Activated T-helper 17 cell treated with anti-CD3 and anti-CD28 coated beads, Interleukin-2, amount 50 U/mL, for 72 hours (primary cell): ENCODE measurements around the gene PER3. TPM values are rescaled to one million over a fixed set of nuclear protein-coding genes. Genes with fewer than 3 reads are reported as not detected.
A peak's percentile ranks its signal among the peaks of the same experiment; 100 is the strongest.

ENCODE experiments used
- ATAC-seq: fragments of 150-1000 bp; cut with Tn5 transposase; replicated peaks from 2 replicates; pipeline ENCODE4 v1.10.0; 2021; ENCODE audit warnings: mild to moderate bottlenecking, moderate library complexity
- H3K27ac Mint-ChIP-seq: one replicate; pipeline ENCODE4 v1.8.0; 2022; ENCODE audit warnings: mixed read lengths
- H3K27me3 Mint-ChIP-seq: one replicate; pipeline ENCODE4 v1.8.0; 2022; ENCODE audit warnings: mixed read lengths
- H3K36me3 Mint-ChIP-seq: one replicate; pipeline ENCODE4 v1.8.0; 2022; ENCODE audit warnings: low read depth, mild to moderate bottlenecking, mixed read lengths
- H3K4me1 Mint-ChIP-seq: one replicate; pipeline ENCODE4 v1.8.0; 2022; ENCODE audit warnings: mixed read lengths
- H3K4me3 Mint-ChIP-seq: one replicate; pipeline ENCODE4 v1.8.0; 2022; ENCODE audit warnings: mild to moderate bottlenecking, mixed read lengths
- H3K9me3 Mint-ChIP-seq: one replicate; pipeline ENCODE4 v1.8.0; 2022; ENCODE audit warnings: mixed read lengths
- total RNA-seq, 2 donors: library from RNA; stranded (reverse); gene quantifications; one replicate each; pipeline ENCODE4 v1.2.3, GENCODE V29; 2022

PER3 gene
- total RNA-seq, 2 donors from 2014 or later = 3.1 to 4.8 TPM

DNA sequence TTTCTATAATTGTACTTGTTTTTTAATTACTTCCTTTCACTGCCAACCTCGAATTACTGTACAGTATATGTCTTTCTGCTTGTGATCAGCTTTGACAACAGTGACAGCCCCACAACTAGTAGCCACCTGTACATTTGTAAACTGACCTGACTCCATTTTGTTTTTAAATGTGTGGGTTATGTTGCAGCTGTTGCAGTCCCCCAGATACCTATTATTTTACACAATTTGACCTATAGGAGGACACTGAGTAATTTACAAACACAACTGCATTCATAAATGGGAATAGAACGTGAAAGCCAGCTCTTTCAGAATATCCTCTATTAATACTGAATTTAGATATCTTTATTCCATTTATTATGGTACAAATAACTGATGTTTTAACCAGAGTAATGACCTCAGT lies 15.5 kb upstream of the PER3 start:
- Mint-ChIP-seq H3K27ac (no peak overlapping the region), H3K4me1 (peaks cover 14% of the 10 kb centered on the region), H3K36me3 (peaks cover 18% of the 10 kb centered on the region), H3K27me3 (peaks cover 4% of the 10 kb centered on the region), H3K4me3 (no peak overlapping the region), H3K9me3 (no peaks in the 10 kb centered on the region)
- no peak for ATAC-seq

DNA sequence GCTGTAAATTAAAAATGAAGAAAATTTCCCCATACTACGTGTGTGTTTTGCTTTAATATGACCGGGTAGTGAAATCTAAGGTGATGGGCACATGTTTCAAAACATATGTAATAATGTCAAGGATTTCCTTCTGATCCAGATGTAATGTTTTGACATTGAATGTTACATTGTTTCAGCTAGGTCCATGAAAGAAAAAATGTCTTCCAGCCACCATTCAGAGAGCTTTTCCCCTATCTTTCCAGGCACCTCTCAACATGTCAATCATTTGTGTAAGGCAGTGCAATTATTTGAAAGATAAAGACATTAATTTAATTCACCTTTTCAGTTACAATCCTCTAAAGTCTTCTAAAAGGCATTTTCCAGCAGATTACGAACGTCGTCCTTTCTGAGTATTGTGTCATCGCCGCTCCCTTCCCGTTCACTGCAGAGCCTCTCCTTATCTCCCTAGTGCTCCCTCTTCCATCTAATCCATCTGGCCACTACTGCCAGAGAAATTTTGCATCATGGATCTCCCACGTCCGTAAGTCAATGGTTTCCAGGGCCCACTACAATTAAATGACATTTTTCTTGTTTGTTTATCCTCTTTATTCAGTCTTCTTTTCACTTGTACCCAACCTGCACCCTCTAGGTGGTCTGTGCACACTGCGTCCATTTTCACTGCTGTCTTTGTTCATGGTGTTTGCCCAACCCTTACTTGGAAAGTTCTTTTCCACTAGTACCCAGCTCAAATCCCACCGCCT lies 14.2 kb upstream of the PER3 start:
- Mint-ChIP-seq H3K36me3 (peaks cover 30% of the 10 kb centered on the region), H3K27me3 (peaks cover 4% of the 10 kb centered on the region), H3K9me3 (no peaks in the 10 kb centered on the region), H3K27ac (peak overlapping the region; percentile 84), H3K4me3 (peak overlapping the region; percentile 86), H3K4me1 (peaks cover 20% of the 10 kb centered on the region)
- ATAC-seq = no peak

DNA sequence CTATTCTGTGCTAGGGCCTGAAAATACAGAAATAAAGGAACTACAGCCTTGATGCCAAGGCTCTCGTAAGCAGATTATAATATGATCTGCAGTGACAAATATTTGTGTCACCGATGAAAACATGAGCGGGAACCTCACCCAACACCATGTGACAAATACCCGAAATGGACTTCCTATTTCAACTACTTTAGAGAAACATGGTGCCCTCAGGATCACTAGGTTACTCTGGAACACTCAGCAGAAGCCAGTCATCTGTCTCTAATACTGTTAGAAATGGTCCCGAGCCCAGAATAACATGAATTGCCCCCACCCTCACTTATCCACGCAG lies 13.5 kb upstream of the PER3 start:
- Mint-ChIP-seq H3K4me1 (peaks cover 21% of the 10 kb centered on the region), H3K27me3 (peaks cover 4% of the 10 kb centered on the region), H3K36me3 (peaks cover 38% of the 10 kb centered on the region), H3K4me3 (peak overlapping the region; percentile 86), H3K27ac (peak overlapping the region; percentile 84), H3K9me3 (no peaks in the 10 kb centered on the region)
- ATAC-seq = peak; percentile 65

DNA sequence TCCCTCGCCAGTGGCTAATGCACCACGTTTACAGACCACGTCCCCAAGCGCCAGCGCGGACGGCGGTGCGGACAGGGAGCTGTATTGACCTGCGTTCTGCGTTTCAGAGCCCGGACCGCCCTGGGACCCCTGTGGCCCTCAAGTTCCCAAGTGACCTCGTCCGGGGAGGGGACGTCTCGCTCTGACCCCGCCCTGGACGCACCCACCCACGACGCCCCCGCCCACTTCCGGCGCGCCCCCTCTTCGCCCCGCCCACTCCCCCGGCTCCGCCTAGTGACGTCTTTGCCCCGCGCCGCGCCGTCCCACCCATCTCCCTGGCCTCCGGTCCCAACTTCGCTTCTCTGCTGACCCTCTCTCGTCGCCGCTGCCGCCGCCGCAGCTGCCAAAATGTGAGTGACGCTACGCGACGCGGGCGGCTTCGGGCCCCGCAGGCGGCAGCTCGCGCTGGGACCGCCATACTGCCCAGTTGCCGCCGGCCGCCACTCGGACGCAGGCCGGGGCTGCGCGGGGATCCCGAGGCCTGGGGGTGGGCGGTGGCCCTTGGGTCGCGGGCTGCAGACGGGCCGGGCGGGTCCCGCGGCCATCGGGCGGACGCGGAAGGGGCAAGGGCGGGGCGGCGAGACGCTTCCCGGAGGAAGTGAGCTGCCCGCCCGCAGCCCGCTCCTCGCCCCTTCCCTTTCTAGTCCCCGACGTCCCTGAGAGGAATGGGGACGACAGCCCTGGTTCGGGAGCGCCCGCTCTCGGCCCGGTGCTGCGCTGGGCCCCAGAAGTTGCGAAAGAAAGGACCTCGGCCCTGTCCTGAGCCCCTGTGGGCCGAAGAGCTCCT lies 12.9 kb upstream of the PER3 start, which contains the start of gene VAMP3:
Gene VAMP3, plus strand, starts transcription at position 300 of the 826 bp plus-strand sequence. Its CDS starts 88 bp downstream, at position 388.
- H3K4me3 Mint-ChIP-seq = peak within 1 kb of the TSS; percentile 86
- H3K27ac Mint-ChIP-seq = peak within 1 kb of the TSS; percentile 84
- H3K36me3 Mint-ChIP-seq = peaks cover 44% of the 10 kb centered on the region
- ATAC-seq = peak; percentile 96
- H3K9me3 Mint-ChIP-seq = no peaks in the 10 kb centered on the region
- peaks cover 21% of the 10 kb centered on the region for H3K4me1 Mint-ChIP-seq
- peaks cover 4% of the 10 kb centered on the region for H3K27me3 Mint-ChIP-seq

- Mint-ChIP-seq H3K4me1 (peaks cover 21% of the 10 kb centered on the region), H3K9me3 (no peaks in the 10 kb centered on the region), H3K4me3 (peak overlapping the region; percentile 86), H3K27me3 (peaks cover 4% of the 10 kb centered on the region), H3K36me3 (peaks cover 50% of the 10 kb centered on the region), H3K27ac (peak overlapping the region; percentile 84)
- no peak for ATAC-seq
Observed at GRCh38 chr1:7771823-7772299, 12.2 kb upstream of the PER3 start.

GRCh38 chr1:7777591-7777990 lies 6.5 kb upstream of the PER3 start:
- H3K9me3 Mint-ChIP-seq = no peaks in the 10 kb centered on the region
- peaks cover 19% of the 10 kb centered on the region for H3K4me1 Mint-ChIP-seq
- no peak for ATAC-seq
- no peaks in the 10 kb centered on the region for H3K27me3 Mint-ChIP-seq
- H3K4me3 Mint-ChIP-seq = no peak overlapping the region
- H3K36me3 Mint-ChIP-seq = peaks cover 75% of the 10 kb centered on the region
- H3K27ac Mint-ChIP-seq = no peak overlapping the region

DNA sequence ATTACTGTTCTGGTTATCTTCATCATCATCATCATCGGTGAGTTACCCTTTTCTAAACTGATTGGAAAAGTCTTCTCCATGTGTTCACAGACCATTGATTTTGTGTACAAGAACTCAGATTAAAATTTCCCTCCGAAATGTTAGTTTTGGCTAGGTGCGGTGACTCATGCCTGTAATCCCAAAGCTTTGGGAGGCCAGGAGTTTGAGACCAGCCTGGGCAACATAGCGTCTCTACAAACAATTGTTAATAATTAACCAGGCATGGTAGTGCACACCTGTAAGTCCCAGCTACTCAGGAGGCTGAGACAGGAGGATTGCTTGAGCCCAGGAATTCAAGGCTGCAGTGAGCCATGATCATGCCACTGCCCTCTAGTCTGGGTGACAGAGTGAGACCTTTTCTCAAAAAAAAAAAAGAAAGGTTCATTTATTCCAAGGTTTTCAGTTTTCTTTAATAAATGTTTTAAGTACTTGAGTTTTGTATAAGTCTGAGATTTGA lies 5.9 kb upstream of the PER3 start:
- H3K4me3 Mint-ChIP-seq = no peak overlapping the region
- peaks cover 69% of the 10 kb centered on the region for H3K36me3 Mint-ChIP-seq
- no peak for ATAC-seq
- no peaks in the 10 kb centered on the region for H3K9me3 Mint-ChIP-seq
- no peak overlapping the region for H3K27ac Mint-ChIP-seq
- no peaks in the 10 kb centered on the region for H3K27me3 Mint-ChIP-seq
- peaks cover 19% of the 10 kb centered on the region for H3K4me1 Mint-ChIP-seq

DNA sequence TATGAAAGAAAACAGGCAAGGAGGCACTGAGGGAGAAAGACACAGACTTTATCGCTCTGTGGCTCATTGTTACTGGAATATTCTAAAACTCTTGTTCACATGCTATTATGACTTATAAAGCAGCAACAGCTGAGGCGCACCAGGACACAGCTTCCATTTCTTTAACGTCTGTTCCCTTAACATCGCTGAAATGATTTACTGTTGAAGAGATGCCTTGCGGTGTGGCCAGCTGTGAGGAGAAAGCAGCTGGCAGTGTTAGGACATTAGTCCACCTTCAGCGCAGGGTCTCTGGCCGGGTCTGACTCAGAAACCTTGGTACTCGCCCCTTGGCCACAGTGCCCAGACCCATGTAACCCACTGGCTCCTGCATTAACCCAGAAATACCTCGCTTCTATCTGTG lies 3.1 kb upstream of the PER3 start:
- Mint-ChIP-seq H3K4me1 (peaks cover 18% of the 10 kb centered on the region), H3K36me3 (peaks cover 47% of the 10 kb centered on the region), H3K27me3 (no peaks in the 10 kb centered on the region), H3K9me3 (no peaks in the 10 kb centered on the region), H3K4me3 (no peak overlapping the region), H3K27ac (no peak overlapping the region)
- ATAC-seq = no peak

GRCh38 chr1:7781501-7781900 lies 2.6 kb upstream of the PER3 start:
- no peaks in the 10 kb centered on the region for H3K27me3 Mint-ChIP-seq
- H3K36me3 Mint-ChIP-seq = peaks cover 45% of the 10 kb centered on the region
- ATAC-seq = no peak
- H3K27ac Mint-ChIP-seq = peak overlapping the region; percentile 15
- no peaks in the 10 kb centered on the region for H3K9me3 Mint-ChIP-seq
- peaks cover 18% of the 10 kb centered on the region for H3K4me1 Mint-ChIP-seq
- peak overlapping the region; percentile 69 for H3K4me3 Mint-ChIP-seq

GRCh38 chr1:7781923-7782495 lies 2.1 kb upstream of the PER3 start:
- Mint-ChIP-seq H3K4me3 (peak overlapping the region; percentile 69), H3K9me3 (no peaks in the 10 kb centered on the region), H3K4me1 (peaks cover 18% of the 10 kb centered on the region), H3K27me3 (no peaks in the 10 kb centered on the region), H3K36me3 (peaks cover 43% of the 10 kb centered on the region), H3K27ac (peak overlapping the region; percentile 15)
- ATAC-seq = no peak

- Mint-ChIP-seq H3K27me3 (no peaks in the 10 kb centered on the region), H3K36me3 (peaks cover 31% of the 10 kb centered on the region), H3K4me1 (peaks cover 18% of the 10 kb centered on the region), H3K4me3 (peak overlapping the region; percentile 69), H3K9me3 (no peaks in the 10 kb centered on the region), H3K27ac (no peak overlapping the region)
- ATAC-seq = no peak
Observed at GRCh38 chr1:7783178-7783711, 846 bp upstream of the PER3 start.

GRCh38 chr1:7784492-7785071 lies 491 bp downstream of the PER3 start:
- Mint-ChIP-seq H3K27ac (no peak overlapping the region), H3K36me3 (peaks cover 32% of the 10 kb centered on the region), H3K9me3 (no peaks in the 10 kb centered on the region), H3K4me1 (peaks cover 18% of the 10 kb centered on the region), H3K4me3 (peak overlapping the region; percentile 19), H3K27me3 (no peaks in the 10 kb centered on the region)
- no peak for ATAC-seq

GRCh38 chr1:7785108-7785507 lies 1.0 kb downstream of the PER3 start:
- peaks cover 18% of the 10 kb centered on the region for H3K4me1 Mint-ChIP-seq
- no peak for ATAC-seq
- no peaks in the 10 kb centered on the region for H3K27me3 Mint-ChIP-seq
- peaks cover 4% of the 10 kb centered on the region for H3K9me3 Mint-ChIP-seq
- H3K36me3 Mint-ChIP-seq = peaks cover 32% of the 10 kb centered on the region
- H3K27ac Mint-ChIP-seq = no peak overlapping the region
- H3K4me3 Mint-ChIP-seq = peak overlapping the region; percentile 19

- H3K27ac Mint-ChIP-seq = no peak overlapping the region
- ATAC-seq = no peak
- H3K4me1 Mint-ChIP-seq = peaks cover 14% of the 10 kb centered on the region
- H3K36me3 Mint-ChIP-seq = peaks cover 47% of the 10 kb centered on the region
- peaks cover 12% of the 10 kb centered on the region for H3K9me3 Mint-ChIP-seq
- H3K27me3 Mint-ChIP-seq = no peaks in the 10 kb centered on the region
- H3K4me3 Mint-ChIP-seq = no peak overlapping the region
Observed at GRCh38 chr1:7786795-7787194, 2.7 kb downstream of the PER3 start.
